HG02678 (cell line): ENCODE measurements around the gene NELL2.
"Not testable (repeated sequence)": the region's sequence is repeated elsewhere in the genome, so short reads cannot be mapped to it uniquely, and the experiment has no call there.

ENCODE experiments used
- ATAC-seq: cut with Tn5 transposase; IDR thresholded peaks from one replicate; pipeline ENCODE4 v1.9.1; 2021; ENCODE audit warnings: mild to moderate bottlenecking, moderate library complexity; ENCODE audit not compliant: unreplicated experiment

The NELL2 gene

DNA sequence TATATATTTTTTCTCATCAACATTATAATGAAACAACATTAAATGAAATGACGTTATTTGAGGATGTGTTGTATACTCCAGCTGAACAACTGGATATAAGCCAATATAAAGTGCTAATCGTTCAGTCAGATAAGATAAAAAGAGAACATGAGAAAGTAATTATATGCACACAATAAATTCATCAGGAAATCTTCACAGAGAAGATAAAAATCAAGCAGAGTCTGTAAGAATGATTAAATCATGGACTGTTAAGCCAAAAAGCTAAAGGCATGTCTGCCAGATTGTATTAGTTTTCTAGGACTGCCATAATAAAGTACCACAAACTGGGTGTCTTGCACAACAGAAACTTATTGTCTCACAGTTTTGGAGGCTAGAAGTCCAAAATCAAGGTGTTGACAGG lies 178.6 kb downstream of the NELL2 start:
- no peak for ATAC-seq

DNA sequence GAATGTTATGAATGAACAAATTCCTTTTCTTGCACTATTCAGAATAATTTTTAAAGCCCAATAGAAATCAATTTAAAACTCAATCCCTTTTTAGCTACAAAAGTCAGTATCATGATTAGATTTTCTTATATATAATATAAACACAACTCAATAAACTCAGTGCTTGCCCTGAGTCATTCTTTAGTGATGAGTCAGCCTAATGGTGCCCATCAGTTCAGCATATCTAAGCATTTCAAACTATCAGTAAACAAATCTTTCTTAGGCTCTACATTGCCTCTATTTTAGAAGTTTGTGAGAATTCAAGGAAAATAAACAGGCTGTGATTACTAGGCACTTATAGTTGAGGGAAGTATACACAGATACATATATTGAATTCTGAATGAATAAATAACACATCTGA lies 179.6 kb downstream of the NELL2 start:
- ATAC-seq, result no peak

DNA sequence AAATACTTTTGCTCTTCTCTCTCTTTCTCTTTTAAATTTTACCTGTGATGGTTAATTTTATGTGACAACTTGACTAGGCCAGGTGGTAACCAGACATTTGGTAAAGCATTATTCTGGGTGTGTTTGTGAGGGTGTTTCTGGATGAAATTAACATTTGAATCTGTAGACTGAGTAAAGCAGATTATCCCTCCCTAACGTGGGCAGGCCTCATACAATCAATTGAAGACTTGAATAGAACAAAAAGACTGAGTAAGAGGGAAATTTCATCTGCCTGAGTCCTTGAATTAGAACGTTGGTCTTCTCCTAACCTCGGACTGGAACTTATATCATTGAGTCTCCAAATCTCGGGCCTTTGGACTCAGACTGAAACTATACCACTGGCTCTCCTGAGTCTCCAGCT lies 182.1 kb downstream of the NELL2 start:
- no peak for ATAC-seq

DNA sequence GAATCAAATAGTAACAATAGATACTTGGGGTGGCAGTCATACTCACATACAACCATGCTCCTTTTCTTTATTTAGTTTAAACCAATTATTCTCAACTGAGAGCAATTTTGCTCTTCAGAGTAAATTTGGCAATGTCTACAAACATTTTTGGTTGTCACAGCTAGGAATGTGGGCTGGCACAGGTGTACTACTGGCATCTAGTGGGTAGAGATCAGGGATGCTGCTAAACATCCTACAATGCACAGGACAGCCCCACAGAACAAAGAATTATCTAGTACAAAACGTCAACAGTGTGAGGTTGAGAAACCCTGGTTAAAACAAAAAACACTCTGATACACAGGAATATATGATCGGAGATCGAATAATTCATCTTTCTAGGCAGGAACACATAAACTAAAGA lies 186.5 kb downstream of the NELL2 start:
- ATAC-seq, result no peak

DNA sequence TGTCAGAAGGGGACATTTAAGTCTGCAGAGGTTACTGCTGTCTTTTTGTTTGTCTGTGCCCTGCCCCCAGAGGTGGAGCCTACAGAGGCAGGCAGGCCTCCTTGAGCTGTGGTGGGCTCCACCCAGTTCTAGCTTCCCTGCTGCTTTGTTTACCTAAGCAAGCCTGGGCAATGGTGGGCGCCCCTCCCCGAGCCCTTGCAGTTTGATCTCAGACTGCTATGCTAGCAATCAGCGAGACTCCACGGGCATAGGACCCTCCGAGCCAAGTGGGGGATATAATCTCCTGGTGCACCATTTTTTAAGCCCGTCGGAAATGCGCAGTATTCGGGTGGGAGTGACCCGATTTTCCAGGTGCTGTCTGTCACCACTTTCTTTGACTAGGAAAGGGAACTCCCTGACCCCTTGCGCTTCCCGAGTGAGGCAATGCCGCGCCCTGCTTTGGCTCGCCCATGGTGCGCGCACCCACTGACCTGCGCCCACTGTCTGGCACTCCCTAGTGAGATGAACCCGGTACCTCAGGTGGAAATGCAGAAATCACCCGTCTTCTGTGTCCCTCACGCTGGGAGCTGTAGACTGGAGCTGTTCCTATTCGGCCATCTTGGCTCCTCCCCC lies 189.2 kb downstream of the NELL2 start:
- ATAC-seq, result not testable (repeated sequence)

DNA sequence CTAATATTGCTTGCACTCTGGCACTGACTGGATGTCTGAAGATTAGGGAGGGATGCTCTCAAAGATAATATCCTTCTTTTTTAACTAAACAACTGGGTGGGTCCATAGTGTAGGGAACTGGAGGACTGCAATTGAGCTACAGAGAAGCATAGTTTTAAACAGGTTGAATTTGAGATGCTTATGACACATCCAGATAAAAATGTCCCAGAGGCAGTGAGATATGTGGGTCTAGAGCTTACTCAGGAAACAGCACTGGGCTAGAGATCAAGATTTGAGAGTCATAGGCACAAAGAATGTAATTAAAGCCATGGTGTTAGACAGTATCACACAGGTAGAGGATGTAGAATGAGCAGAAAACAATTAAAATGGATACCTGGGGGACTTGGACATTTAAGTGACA lies 198.4 kb downstream of the NELL2 start:
- no peak for ATAC-seq

DNA sequence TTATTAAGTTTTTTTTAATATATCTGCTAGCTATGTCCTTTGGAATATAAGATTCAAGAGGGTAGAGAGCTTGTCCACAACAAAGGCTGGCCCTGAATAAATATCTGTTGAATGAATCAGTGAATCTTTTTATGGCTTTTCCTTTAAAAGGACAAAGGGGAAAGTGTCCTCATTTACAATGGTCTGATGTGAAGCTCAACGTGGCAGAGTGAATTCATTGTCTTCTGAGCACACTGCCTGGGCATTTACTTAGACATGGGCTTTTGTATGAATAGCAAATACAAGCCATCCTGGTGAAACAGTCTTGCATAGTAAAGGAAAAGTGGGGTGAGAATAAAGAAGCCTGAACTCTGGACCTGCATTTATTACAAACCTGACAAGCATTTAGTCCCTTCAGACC lies 201.2 kb downstream of the NELL2 start:
- ATAC-seq, result no peak

DNA sequence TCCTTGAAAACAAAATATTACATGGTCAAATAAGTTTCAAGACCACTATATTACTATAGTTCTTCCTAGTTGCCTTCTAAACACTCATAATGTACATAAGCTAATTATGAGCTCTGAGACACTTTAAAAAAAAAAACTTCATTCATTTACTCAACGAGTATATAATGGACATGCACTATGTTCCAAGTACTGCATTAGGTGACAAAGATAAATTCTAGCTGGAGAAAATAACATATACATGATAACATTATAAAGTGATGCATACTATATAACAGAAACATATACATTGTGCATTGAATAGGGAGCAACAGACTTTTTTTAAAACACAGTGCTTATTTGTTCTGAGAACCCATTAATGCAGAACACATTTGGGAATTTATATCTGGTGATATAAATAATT lies 202.3 kb downstream of the NELL2 start:
- ATAC-seq, result no peak

DNA sequence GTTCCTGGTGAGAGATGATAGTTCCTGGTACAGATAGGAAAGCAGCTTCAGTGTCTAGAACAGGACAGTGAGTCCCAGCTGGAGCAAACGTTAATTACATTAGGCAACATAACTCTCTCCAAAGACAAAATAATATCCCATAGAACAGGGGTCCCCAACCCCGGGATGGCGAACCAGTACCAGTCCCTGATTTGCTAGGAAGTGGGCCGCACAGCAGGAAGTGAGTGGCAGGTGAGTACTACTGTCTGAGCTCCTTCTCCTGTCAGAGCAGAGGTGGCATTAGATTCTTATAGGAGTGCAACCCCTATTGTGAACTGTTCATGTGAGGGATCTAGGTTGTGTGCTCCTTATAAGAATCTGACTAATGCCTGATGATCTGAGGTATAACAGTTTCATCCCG lies 204.1 kb downstream of the NELL2 start:
- no peak for ATAC-seq

DNA sequence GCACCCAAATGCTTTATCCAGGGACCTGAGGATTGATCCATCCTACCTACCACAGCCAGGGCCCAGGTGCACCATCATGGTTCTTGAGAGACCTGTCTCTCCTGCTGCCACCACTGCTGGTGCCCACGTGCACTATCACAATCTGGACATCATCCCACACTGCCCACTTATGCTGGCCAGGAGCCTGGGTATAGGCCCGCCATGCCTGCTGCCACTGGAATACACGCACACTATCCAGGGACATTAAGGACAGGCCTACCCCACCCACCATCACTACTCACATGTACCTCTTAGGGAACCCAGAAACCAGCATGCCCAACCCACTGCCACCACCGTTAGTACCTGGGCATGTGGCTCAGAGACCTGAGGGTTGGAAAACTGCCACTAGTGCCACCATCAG lies 207.7 kb downstream of the NELL2 start:
- ATAC-seq, result no peak

DNA sequence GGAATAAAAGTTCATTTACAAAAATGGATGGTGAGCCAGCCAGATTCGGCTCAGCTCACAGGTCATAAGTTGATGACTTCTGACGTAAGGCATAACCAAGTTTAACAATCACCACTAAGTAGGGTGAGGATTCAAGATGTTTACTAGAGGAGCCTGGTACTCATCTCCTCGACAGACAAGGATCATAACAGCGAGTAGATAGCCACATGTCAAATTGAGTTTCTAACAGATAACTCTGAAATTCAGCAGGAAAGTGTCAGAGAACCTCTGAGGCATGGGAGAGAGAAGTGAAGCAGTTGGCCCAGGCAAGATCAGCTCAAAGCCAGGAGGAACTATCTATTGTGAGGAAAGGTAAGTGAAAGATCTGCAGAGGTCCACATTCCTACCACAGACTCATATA lies 208.7 kb downstream of the NELL2 start:
- no peak for ATAC-seq

DNA sequence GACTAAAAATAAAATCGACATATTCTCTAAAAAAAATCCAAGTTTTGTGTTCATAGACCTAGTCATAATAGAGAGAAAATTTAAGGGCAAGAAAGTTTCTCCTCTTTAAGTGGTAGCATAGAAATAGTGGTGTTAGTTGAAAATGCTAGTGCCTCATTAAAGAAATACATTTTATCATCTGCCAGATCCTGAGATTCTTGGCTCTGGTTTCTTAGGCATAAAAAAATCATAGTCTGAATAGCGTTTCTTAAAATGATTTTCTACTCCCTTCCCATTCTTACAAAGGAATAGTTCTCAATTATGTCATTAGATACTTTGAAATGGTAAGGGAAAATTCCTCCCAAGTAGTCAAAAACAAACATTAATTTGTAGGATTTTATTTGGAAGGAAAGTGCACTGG lies 212.8 kb downstream of the NELL2 start:
- no peak for ATAC-seq

DNA sequence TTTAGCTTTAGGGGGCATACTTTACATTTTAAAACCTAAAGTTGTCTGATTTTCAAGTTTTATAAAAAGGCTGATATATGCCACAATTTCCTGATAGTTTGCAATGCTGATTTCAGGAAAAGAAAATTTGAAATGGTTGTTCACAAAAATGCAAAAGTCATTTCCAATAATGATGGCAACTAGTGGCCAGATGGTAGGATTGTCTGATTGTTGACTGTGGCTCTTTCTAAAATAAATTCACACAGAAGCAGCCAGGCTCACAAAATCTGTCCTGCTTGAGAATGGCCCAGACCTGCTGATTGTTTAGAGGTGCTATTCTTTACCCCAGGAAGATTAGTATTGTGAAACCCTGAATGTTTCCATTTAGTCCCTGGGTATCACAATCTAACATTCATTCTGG lies 220.3 kb downstream of the NELL2 start:
- no peak for ATAC-seq

DNA sequence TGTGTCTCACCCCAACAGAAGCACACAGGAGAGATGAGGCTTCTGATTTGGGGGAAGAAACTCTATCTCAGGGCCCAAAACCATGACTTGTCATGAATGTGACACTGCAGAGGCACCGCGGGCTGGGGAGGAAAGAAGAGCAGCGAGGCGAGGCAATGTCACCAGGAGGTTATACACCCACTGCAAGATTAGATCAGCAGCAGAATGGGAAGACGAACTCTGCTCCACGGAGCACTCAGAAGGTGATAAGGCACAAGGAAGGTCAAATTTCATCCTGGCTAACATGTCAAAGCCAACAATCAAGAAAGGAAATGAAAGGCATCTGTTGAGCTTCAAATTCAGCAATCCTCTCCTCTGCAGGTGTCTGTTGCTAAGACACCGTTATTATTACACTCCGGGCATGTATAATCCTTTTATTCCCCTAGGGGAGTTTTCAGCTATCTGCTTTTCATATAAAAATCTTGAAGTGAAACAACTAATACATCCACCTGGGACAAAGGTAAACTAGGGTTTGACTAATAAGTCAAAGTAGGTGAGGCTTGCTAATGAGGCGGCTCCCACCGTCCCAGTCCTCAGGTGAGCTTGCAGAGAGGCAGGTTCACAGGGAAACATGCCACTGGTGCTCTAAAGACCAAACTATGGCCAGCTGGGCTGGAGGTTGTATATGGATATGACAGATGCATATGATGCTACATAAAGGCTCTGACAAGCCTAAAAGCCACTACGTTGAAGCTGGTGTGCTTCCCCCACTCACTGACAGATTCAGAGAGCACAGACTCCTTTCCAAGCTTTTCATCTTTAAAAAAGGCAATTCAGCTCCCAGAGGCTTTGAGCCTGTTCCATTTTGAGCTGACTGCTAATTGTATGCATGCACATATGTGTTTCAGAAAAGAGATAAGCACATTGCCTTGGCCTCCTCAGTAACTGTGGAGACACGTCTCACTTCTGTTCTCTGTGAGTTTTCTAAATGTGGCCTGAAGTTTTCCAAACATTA lies 221.2 kb downstream of the NELL2 start:
- no peak for ATAC-seq

DNA sequence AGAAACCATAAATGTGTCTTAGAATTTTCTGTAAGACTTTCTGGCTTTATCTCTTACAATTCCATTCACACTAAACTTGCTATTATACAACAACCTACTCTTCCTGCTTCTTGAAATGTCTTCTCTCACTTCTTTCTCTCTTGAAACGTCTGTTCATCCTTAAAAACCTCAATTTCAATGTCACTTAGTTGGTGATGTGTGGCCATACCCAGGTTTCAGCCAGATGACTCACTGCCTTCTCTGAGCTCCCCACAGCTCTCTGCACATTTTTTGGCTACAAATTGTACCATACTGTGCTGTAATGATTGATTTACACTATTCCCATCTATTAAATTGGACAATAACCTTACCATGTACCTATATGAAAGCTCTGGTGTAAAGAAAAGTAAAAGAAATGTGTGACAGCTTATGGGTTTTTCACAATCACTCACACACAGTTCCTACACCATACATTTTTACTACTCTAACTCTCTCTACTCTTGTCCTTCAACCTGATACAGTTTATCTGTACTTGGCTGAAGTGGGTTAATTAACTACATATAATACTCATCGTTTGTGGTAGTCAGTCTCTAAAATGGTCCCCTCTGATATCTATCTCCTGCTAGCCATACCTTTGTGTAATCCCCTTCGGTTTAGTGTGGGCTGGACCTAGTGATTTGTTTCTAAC lies 222.1 kb downstream of the NELL2 start:
- ATAC-seq, result no peak

DNA sequence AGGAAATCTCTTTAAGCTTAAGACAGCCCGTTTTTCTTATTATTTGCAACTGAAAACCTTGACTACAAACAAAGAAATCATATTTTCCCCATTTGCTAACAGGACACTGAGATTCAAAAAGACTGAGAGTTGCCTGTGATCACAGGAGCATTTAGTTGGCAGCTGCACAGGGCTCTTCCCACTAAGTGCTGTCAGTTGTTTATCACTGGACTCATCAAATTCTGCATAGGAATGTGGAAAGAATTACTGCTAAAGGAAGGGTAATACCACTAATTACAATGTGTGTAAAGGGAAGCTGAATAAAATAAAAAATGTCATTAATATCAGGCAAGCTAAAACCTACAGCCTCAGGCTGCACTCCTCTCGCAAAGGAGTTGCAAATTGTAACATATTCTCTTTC lies 226.4 kb downstream of the NELL2 start:
- no peak for ATAC-seq

DNA sequence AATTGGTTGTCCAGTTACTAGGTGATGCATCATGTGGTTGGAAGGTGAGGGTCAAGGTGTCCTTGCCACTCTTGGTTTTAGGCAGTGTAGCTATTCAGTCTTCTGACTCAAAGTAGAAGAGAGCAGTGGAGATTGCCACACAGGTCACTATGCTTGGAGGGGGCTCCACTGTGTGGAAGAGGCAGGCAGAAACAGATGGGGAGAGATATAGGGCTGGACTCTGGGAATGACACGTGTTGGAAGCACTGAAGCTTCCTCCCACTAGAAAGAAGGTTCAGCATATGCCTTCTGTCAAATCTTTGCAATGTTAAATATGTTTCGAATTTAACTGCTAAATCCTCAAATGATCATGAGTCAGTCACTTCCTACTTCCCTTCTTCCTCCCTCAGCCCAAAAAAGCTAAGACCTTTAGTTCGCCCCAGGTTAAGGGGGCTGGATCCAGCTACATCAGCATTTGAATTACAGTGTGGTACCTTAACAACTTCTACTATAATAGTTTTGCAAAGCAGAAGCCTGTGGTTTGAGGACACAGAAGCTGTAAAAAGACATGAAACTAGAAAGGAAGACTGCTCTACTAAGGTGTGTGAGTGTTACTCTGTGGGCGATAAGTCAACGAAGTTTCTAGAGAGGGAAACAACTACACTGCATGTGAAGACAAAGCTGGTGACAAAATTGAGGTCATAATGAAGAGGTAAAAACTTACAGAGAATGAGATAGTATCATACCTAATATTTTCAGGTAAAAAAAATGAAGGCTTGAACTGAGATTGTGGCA lies 228.0 kb downstream of the NELL2 start:
- ATAC-seq, result no peak

DNA sequence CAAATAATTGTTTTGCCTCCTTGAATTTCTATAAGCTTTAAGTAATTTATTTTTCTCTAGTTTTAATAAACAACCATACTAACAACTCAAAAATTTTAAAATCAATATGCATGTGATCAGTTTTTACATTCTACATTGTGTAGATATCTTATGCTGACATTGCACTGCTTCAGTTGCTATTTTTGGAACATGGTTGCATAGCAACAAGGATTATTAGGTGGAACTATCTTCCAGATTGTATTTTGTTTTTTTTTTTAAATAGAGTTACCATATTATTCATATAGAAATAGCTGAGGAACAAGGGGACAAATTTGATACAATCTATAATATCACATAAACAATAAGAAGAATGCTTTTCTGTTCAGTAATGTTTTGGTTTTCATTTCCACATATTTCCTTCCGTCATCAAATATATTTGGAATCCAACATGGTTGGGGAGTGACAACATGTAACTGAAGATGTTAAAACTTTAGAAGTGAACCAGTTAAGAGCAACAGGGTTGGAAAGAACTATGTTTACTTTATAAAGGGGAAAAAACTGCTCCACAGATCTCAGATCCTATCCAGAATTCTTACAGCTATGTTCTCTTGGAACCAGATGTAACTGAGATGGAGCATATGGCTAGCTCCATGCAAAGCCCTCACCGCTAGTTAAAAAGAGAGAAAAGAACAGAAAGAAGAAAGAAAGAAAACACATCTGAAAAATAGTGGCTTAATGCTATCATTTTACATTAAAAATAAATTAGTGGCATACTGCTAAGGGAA lies 235.5 kb downstream of the NELL2 start:
- no peak for ATAC-seq

DNA sequence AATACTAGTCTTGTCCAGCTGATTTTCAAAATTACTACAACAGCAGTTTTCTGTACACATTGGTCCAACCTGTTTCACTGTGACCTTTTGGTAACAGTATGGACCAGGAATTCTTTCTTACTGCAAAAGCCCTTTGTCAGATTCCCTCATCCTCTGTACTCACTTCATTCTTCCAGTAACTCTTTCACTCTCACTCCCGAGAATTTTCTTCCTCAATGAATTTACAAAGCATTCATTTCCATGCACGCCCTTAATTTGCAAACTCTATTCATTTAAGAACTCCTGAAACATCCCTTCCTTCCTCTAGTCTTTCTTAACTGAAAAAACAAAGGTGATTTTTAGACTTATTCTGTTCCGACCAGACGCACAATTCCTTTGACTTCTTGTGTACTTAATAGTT lies 238.2 kb downstream of the NELL2 start:
- ATAC-seq, result no peak

DNA sequence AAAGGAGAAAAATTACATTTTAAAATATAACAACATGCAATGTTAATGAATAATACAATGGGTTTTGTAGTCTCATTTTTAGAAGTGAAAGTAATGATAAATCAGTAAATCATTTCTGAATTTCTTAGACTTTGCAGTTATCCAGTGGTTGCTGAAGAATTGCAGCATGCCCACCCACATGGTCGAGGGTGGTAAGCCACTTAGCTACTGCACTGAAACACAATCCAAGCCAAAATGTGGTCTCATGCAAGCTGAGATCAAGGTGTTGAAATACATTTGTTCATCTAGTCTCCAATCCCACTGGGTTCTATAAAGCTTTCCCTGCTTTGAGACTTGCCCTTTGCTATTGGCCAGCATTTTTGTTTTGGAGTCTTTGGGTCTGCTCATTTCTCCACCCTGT lies 247.9 kb downstream of the NELL2 start:
- ATAC-seq, result no peak
